ENCODE data around the gene PIK3CB.
"Not testable (repeated sequence)": the region's sequence is repeated elsewhere in the genome, so short reads cannot be mapped to it uniquely, and the experiment has no call there.

- TF ChIP-seq, protein P1, sequence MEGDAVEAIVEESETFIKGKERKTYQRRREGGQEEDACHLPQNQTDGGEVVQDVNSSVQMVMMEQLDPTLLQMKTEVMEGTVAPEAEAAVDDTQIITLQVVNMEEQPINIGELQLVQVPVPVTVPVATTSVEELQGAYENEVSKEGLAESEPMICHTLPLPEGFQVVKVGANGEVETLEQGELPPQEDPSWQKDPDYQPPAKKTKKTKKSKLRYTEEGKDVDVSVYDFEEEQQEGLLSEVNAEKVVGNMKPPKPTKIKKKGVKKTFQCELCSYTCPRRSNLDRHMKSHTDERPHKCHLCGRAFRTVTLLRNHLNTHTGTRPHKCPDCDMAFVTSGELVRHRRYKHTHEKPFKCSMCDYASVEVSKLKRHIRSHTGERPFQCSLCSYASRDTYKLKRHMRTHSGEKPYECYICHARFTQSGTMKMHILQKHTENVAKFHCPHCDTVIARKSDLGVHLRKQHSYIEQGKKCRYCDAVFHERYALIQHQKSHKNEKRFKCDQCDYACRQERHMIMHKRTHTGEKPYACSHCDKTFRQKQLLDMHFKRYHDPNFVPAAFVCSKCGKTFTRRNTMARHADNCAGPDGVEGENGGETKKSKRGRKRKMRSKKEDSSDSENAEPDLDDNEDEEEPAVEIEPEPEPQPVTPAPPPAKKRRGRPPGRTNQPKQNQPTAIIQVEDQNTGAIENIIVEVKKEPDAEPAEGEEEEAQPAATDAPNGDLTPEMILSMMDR (conservative IDR thresholded peaks at IDR 0.05; ENCODE audit: low read depth, low read length): not testable (repeated sequence)
- not testable (repeated sequence) for TF ChIP-seq EZH2 (IDR thresholded peaks at IDR 0.05; ENCODE audit: borderline replicate concordance, low read depth, low read length, poor library complexity, severe bottlenecking)
These were observed 2.2 kb downstream of the PIK3CB start for GRCh38 chr3:138832473-138833057.

Measured in A673 (cell line).